ENCODE results near the gene DENND1A.

Gene DENND1A

DNA sequence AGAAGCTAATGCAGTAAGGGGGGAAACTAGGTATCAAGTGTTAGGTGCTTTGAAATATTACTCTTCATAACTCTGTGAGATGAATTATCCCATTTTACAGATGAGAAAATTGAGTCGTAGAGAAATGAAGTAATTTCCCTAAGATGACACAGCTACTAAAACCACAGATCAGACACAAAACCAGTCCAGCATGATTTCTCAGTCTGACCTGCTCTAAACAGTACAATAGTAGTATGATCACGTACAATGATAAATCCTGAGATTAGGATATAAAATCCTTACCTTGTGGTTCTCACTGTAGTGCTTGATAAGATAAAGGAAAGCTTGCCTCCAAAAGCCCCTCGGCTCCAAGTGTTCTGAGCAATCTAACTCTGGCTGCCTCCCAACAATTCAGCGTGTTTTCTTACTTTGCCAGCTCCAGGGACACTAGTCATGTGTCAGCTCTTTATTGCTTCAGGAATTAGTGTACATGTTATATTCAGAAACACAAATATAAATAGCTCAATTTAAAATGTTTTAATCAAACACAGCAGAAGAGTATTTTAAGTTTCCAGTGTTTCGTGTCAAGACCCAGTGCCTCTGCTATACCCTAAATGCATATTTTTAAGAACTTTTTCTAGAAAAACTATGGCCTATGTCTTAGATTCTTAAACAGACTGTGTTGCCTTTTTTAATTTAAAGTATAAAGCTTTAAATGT is 243.6 kb downstream of the DENND1A start:
- H3K27me3 ChIP-seq (ENCODE audit: control insufficient read depth, insufficient read depth, low read length): no peaks in the 10 kb centered on the region
- no peaks in the 10 kb centered on the region for H3K36me3 ChIP-seq (ENCODE audit: control insufficient read depth, insufficient read depth, low read length)
- H3K9ac ChIP-seq: no peak overlapping the region
- peaks cover 3% of the 10 kb centered on the region for H3K4me1 ChIP-seq
- H3K4me2 ChIP-seq (ENCODE audit: low read length): peak overlapping the region; percentile 9
- TF ChIP-seq, protein P1, sequence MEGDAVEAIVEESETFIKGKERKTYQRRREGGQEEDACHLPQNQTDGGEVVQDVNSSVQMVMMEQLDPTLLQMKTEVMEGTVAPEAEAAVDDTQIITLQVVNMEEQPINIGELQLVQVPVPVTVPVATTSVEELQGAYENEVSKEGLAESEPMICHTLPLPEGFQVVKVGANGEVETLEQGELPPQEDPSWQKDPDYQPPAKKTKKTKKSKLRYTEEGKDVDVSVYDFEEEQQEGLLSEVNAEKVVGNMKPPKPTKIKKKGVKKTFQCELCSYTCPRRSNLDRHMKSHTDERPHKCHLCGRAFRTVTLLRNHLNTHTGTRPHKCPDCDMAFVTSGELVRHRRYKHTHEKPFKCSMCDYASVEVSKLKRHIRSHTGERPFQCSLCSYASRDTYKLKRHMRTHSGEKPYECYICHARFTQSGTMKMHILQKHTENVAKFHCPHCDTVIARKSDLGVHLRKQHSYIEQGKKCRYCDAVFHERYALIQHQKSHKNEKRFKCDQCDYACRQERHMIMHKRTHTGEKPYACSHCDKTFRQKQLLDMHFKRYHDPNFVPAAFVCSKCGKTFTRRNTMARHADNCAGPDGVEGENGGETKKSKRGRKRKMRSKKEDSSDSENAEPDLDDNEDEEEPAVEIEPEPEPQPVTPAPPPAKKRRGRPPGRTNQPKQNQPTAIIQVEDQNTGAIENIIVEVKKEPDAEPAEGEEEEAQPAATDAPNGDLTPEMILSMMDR (IDR thresholded peaks at IDR 0.05): no peak
- H3K4me3 ChIP-seq (ENCODE audit: low read depth, low read length): no peak overlapping the region
- H3K27ac ChIP-seq: no peak overlapping the region
- H2AFZ ChIP-seq: no peak overlapping the region
- no peaks in the 10 kb centered on the region for H3K9me3 ChIP-seq (ENCODE audit: control insufficient read depth, low read length)
- H3K79me2 ChIP-seq: no peaks in the 10 kb centered on the region

DNA sequence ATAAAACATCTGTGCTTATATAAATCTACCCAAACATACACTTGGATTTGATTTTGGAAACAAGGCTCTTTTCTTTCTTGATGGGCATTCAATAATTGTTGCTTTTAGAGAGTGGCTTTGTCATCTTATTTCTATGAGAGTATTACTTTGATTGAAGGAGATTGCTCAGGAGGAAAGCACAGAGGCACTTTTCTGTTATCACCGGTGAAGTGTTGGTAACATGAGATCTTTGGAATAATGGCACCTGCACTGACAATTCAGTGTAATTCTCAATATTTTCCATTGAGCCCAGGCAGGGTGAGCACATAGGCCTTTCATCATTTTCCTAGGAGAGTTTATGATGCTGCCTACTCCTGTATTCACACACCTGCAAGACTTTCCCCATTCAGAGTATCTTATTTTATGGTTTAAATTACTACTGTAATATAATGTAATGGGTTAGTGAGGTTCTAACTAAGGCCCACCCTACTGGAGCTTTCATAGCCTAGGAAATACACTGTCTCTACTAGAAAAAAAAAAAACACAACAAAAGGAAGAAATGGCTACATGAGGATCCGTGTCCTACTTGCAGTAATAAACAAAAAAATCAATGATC is 244.3 kb downstream of the DENND1A start:
- no peak overlapping the region for H3K27ac ChIP-seq
- H3K9ac ChIP-seq: no peak overlapping the region
- no peaks in the 10 kb centered on the region for H3K27me3 ChIP-seq (ENCODE audit: control insufficient read depth, insufficient read depth, low read length)
- TF ChIP-seq, protein P1 (IDR thresholded peaks at IDR 0.05): no peak
- no peak overlapping the region for H3K4me2 ChIP-seq (ENCODE audit: low read length)
- no peak overlapping the region for H3K4me3 ChIP-seq (ENCODE audit: low read depth, low read length)
- no peaks in the 10 kb centered on the region for H3K9me3 ChIP-seq (ENCODE audit: control insufficient read depth, low read length)
- H3K36me3 ChIP-seq (ENCODE audit: control insufficient read depth, insufficient read depth, low read length): no peaks in the 10 kb centered on the region
- H3K4me1 ChIP-seq: peaks cover 3% of the 10 kb centered on the region
- no peaks in the 10 kb centered on the region for H3K79me2 ChIP-seq
- H2AFZ ChIP-seq: no peak overlapping the region

DNA sequence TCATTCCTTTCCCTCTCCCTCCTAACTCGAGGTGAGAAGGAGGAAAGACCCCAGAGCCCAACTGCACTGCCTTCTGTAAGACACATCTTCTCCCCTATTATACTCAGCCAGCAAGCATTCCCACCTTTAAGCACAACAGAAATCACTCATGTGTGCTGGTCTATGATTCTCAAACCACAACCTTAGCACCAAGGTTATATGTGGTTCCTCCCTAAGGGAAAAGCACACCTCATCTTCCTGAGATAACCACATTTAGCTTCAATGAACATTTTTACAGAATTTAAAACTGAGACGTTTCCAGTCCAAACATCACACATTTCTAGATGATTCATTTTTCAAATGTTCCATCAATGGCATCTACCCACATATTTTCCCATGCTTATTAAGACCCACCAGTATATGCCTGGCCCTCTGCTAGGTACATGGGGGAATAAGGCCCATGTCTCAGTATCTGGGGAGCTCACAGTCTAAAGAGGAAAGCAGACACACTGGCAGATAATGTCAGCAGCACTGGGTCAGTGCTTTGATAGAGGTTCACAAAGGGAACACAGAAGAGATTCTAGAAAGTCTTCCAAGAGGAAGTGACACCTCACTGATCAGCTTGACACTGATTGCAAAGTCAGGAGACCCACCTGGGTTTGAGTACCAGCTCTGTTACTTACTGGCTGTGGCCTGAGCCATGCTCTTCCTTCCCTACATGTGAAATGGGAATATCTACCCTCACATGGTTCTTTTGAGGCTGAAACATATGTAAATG is 245.4 kb downstream of the DENND1A start:
- no peaks in the 10 kb centered on the region for H3K79me2 ChIP-seq
- TF ChIP-seq, protein P1 (IDR thresholded peaks at IDR 0.05): no peak
- H3K27ac ChIP-seq: no peak overlapping the region
- peaks cover 3% of the 10 kb centered on the region for H3K4me1 ChIP-seq
- no peaks in the 10 kb centered on the region for H3K9me3 ChIP-seq (ENCODE audit: control insufficient read depth, low read length)
- no peak overlapping the region for H3K9ac ChIP-seq
- no peaks in the 10 kb centered on the region for H3K27me3 ChIP-seq (ENCODE audit: control insufficient read depth, insufficient read depth, low read length)
- H3K4me3 ChIP-seq (ENCODE audit: low read depth, low read length): no peak overlapping the region
- no peaks in the 10 kb centered on the region for H3K36me3 ChIP-seq (ENCODE audit: control insufficient read depth, insufficient read depth, low read length)
- no peak overlapping the region for H3K4me2 ChIP-seq (ENCODE audit: low read length)
- H2AFZ ChIP-seq: no peak overlapping the region

DNA sequence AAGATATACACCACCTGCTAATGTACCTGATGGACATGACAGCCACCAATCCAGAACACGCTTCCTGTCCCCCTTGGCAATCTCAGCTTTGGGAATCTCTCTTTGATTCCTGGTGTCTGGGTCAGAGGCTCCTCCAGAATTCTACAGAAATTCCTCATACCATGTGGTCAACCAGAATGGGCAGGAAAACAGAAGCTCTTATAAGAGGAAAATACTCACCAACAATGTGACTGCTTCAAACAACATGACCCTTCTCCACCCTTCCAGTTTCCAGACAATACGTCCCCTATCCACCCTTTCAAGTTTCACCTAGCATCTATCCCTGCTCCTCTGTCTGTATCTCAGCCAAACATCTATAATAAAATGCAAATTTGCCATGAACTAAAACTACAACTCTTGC is 247.2 kb downstream of the DENND1A start:
- Histone ChIP-seq H3K27me3 (ENCODE audit: control insufficient read depth, insufficient read depth, low read length) (no peaks in the 10 kb centered on the region), H3K4me1 (peaks cover 3% of the 10 kb centered on the region)
- TF ChIP-seq, protein P1 (IDR thresholded peaks at IDR 0.05): no peak

More for the DNA sequence above, 247.2 kb downstream of the DENND1A start:
- H3K79me2 ChIP-seq: no peaks in the 10 kb centered on the region
- no peak overlapping the region for H3K4me2 ChIP-seq (ENCODE audit: low read length)
- no peak overlapping the region for H3K4me3 ChIP-seq (ENCODE audit: low read depth, low read length)
- no peak overlapping the region for H3K27ac ChIP-seq
- no peaks in the 10 kb centered on the region for H3K36me3 ChIP-seq (ENCODE audit: control insufficient read depth, insufficient read depth, low read length)
- H3K9me3 ChIP-seq (ENCODE audit: control insufficient read depth, low read length): no peaks in the 10 kb centered on the region
- no peak overlapping the region for H3K9ac ChIP-seq
- H2AFZ ChIP-seq: no peak overlapping the region
